NCI-H1694 (cell line): ENCODE data around the gene ZNF71.
"Not testable (repeated sequence)": the region's sequence is repeated elsewhere in the genome, so short reads cannot be mapped to it uniquely, and the experiment has no call there.

ENCODE experiments used
- DNase-seq: peaks from one replicate; lab custom pipeline; 2025; lab: John Stamatoyannopoulos, UW

ZNF71 gene

DNA sequence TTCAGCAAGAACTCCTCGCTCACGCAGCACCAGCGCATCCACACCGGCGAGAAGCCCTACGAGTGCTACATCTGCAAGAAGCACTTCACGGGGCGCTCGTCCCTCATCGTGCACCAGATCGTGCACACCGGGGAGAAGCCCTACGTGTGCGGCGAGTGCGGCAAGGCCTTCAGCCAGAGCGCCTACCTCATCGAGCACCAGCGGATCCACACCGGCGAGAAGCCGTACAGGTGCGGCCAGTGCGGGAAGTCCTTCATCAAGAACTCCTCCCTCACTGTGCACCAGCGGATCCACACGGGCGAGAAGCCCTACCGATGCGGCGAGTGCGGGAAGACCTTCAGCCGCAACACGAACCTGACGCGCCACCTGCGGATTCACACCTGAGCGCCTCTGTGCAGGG lies 27.3 kb downstream of the ZNF71 start:
- no peak for DNase-seq

DNA sequence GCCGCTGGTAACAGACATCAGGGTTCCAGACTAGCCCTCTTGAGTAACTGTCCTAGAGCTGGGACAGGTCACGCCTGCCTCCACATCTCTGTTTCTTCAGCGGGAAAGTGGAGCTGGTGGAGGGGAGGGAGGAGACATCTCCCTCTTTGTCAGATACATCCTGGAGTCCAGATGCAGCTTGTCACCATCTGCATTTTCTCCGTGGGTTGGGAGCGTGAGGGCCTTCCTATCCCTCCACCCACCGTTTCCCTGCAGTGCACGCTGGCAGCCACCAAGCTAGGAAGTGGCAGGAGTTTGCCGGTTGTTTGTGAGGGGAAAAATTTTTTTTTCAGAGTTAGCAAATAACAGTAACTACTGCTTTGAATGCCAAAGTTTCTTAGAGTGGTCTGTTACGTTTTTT lies 27.9 kb downstream of the ZNF71 start:
- no peak for DNase-seq

DNA sequence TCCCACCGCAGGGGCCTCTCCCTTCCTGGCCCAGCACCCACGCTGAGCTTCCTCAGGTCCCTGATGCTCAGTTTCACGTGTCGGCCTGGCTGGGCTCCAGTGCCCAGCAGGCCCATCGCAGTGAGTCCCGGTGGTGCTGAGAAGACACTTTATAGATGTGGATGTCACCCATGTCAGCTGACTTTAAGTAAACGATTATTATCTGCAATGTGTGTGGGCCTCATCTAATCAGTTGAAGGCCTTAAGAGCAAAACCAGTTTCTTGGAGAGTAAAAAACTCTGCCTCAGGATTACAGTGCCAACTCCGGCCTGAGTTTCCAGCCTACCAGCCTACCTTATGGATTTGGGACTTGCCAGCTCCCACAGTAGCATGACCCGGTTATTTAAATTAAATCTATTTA lies 30.6 kb downstream of the ZNF71 start:
- no peak for DNase-seq

DNA sequence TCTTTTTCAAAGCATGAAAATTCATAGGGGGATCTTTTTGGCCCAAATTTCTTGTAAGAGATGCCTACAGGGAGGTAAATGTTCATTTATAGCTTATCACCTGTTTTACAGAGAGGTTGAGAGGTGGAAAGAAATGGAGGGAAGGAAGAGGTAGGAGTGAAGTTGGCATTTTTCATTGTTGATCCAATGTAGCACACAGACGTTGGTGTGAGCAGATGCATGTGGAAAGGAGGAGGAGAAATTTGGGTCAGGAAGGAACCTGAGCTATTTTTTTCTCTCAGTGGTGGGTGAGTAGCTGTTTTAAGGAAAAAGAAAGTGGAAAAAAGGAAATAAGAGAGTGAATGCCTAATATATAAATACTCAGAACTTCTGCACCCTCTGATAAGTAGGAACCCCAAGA lies 37.9 kb downstream of the ZNF71 start:
- no peak for DNase-seq

DNA sequence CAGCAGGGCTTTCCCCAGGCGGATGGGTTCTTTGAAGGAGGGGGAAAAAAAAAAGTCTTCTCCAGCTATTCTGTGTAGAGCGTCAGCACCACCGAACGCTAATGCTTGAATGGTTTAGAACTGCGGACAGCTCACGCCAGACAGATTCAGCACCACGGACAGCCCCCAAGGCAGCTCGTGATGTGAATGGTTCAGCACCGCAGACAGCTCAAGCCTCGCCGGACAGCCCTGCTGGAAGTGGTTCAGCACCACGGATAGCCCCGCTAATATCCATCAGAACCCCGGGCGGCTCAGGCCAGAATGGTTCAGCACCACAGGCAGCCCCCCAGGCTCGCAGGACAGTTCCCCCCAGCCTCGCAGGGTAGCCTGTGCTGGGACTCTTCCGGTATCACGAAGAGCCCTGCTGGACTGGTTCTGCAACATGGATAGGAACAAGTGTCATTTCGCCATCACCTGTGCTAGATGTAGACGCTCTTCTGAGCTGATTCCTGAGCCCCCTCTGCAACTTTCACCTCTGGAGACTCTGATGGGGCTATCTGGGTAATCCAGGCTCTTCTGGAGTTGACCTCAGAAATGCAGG lies 43.0 kb downstream of the ZNF71 start:
- no peak for DNase-seq

DNA sequence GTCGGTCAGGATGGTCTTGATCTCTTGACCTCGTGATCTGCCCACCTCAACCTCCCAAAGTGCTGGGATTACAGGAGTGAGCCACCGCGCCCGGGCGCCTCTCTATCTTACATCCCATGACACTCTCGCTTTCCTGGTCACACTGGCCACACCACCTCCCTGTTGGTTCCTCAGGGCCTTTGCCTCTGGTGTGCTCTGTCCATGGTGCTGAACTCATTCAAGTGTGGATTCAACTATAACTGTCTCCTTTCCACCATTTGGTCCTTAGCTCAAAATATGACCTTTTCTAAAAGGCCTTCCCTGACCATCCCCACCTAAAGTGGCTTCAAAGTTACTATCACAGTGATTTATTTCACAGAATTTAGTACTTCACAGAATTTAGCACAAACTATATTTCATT lies 44.1 kb downstream of the ZNF71 start:
- no peak for DNase-seq

DNA sequence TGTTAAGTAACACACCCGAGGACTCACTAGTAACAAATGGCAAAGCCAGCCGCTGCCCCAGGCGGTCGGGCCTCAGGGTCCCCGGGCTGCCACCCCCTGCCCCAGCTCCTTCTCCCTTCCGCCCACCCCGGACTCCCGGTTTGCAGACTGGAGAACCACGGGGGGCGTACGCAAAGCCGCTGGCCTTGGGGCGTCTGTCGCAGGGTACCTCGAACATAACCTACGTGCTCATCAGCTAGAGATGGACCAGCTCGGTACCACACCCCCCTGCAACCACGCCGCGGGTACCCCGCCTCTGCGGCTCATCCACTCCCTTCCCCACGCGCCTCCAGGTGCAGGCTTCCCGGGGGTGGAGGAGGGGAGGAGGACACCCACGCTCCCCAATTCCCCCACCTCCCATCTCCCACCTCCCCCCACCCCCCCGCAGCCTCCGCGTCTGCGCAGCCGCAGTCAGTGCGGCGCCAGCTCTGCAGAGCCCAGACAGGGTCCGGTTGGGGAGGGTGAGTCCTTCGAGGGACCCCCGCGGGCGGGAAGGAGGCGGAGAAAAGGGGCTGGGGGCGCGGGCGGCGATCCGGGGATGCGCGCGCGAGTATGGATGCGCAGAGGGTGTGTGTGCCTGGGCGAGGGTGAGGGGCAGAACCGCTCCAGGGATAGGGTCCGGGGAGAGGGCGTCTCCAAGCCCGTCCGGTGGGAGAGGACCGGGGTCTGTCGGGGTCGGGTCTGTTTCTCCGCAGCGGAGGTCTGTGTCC lies 47.8 kb downstream of the ZNF71 start, which contains the start of gene SMIM17:
Gene SMIM17 (plus strand): TSS at position 449 of the 749 bp plus-strand sequence. CDS start 2,509 bp downstream, outside the sequence.
- DNase-seq = no peak

DNA sequence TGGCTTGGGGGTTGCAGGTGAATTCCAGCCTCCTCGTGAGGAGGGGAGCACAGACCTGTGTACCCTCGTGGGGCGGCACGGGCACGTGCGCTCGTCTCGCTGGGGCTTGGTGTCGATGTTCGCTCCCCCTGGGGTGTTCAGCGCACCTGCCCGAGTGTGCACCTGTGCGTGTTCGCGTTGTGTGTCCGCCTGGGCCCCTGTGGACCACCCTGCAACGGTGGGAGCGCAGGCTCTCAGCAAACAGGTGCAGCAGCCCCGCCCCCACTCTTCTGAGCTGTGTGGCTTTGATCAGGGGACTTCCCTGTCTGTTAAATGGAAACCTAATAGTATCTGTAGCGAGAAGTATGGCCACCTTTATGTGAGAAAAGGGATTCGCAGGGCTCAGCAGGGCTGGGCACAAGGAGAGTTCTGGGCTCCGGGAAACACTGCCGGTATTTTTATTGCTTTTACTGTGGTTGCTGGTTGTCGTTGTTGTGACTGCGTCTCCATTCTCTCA lies 48.4 kb downstream of the ZNF71 start:
- DNase-seq = no peak

DNA sequence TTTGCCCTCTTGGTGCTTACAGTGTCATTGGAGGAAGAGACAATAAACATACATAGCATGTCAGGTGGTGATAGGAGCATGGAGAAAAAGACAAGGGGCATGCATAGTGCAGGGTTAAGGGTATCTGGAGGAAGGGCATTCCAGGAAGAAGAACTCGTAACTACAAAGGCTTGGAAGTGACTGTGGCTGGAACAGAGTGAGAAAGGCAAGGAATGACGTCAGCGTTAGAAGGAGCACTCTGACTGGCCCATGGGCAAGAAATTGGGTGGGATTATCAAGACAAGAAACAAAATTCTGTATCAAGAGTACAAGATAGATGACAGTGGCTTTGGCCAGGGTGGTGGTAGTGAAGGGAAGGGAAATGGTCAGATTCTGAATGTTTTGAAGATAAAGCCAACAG lies 59.0 kb downstream of the ZNF71 start:
- no peak for DNase-seq

DNA sequence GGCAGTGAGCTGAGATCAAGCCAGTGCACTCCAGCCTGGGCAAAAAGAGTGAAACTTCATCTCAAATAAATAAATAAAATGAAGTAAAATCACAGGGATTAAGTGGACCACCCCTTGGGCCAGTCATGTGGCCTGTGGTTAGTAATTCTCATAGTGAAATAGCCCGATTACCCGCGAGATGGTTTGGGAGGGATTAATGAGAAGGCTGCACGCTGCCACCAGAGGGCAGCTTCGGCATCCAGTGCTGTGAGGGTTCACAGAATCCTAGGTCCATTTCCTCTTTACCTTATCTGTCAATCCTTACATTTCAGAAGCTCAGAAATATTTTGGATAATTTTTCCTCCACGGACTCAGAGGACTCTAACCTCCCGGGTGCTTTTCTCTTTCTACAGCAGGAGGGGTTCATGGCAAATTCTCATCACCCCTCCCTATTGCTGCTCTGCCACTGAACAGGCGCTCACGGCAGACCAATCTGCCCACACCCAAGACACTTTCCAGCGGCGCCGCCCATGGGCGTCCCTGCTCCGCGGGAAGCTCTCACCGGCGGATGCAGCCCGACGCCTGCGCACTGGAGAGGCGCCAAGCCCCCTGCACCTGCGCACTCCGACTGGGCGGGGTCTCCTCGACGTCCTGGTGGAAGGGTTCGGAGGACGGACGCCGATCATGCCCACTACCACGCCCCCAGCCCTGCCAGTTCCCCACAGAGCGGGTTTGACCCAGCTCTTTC lies 65.4 kb downstream of the ZNF71 start:
- no peak for DNase-seq

DNA sequence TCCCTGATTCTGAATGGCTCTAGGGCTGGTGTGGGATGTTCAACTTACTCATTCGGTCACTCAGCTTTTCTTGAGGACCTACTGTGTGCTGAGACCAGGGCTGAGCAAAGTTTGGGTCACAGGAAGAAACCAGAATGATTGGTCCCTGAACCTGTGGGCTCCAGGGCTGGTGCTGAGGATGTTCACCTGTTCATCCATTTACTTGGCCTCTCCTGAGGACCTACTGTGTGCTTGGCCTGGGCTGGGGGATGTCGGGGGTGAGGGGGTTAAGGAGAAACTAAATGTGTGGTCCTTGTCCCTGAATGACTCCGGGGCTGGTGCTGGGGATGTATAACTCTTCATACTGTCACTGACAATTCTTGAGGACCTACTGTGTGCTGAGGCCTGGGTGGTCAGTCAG lies 66.1 kb downstream of the ZNF71 start:
- no peak for DNase-seq

DNA sequence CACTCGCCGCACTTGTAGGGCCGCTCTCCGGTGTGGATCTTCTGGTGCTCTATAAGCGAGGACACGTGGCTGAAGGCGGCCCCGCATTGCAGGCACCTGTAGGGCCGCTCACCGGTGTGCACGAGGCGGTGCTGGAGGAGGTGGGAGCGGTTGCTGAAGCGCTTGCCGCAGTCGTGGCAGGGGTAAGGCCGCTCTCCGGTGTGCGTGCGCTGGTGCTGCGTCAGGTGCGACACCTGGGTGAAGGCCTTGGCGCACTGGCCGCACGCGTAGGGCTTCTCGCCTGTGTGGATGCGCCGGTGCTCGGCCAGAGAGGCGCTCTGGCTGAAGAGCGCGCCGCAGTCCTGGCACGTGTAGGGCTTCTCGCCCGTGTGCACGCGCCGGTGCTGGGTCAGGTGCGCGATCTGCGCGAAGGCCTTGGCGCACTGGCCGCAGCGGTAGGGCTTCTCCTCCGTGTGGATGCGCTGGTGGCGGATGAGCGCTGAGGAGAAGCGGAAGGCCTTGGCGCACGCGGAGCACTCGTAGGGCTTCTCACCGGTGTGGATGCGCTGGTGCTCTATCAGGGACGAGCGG lies 68.9 kb downstream of the ZNF71 start:
- DNase-seq = no peak

DNA sequence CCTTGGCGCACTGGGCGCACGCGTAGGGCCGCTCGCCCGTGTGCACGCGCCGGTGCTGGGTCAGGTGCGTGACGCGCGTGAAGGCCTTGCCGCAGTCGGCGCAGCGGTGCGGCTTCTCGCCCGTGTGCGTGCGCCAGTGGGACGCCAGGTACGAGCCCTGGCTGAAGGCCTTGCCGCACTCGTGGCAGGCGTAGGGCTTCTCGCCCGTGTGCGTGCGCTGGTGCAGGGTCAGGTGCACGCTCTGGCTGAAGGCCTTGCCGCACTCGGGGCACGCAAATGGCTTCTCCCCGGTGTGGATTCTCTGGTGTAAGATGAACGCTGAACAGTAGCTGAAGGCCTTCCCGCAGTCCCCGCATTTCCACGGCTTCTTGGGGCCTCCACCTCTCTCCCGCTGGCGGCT lies 69.4 kb downstream of the ZNF71 start:
- DNase-seq = no peak

DNA sequence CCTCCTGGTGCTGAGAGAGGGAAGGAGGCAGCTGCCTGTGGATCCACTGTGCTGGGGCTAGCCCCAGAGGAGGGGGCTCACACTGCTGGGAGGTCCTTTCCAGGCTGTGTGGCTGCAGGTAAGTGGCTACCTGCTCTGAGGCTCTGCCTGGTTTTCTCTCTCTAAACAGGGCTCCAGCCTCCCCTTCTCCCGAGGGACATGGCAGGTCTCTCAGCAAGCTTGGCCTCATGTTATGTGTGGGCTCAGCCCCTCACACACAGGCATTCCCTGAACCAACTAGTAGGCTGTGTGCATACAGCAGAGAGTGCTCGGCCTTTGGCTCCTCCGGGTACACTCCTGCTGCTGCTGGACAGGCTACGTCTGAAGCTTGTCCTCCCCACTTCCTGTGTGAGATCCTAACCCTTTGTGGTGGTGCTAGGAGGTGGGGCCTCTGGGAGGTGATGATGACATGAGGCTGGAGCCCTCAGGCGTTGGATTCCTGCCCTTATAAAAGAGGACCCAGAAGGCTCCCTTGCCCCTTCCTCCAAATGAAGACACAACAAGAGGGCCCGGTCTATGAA lies 72.3 kb downstream of the ZNF71 start:
- no peak for DNase-seq

DNA sequence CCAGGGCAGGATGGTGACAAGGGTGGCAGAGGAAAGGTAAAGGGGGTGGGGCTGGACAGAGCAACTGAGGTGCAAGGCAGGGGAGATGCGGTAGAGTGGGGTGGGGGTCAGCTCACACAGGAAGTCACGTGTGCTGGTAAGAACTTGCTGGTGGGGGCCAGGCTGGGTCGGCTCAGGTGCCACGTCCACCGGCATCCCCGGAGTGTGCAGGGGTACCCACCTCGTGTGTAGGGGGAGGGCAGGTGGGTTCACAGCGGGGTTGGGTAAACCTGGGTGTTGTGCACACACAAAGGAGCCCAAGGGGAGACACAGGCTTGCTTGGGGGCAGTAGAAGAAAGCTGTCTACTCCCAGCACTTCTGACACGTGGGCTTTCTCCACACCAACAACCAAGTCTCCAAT lies 73.6 kb downstream of the ZNF71 start:
- DNase-seq = no peak

DNA sequence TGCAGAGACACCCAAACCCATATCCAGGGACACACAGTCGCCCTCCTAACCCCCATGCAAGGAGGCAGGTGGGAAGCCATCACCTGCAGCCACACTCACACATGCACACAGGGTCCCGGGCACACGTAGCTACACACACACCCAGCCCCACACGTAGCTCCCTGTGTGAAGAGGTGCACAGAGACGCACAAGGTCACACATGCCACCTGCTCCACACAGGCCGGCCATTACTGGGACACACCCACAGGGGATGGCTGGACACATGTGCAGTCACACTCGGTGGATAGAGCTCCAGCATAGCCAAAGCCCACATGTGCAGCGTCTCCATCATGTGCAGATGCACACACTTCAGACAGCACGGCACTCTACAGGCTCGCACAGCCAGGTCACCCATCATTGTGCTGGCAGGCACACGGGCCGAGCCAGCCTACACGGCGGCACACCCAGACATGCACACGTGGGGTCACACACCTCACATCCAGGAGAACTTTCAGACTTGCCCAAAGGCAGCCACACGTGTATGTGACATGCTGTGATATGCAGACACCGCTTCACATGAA lies 75.4 kb downstream of the ZNF71 start:
- DNase-seq = no peak

DNA sequence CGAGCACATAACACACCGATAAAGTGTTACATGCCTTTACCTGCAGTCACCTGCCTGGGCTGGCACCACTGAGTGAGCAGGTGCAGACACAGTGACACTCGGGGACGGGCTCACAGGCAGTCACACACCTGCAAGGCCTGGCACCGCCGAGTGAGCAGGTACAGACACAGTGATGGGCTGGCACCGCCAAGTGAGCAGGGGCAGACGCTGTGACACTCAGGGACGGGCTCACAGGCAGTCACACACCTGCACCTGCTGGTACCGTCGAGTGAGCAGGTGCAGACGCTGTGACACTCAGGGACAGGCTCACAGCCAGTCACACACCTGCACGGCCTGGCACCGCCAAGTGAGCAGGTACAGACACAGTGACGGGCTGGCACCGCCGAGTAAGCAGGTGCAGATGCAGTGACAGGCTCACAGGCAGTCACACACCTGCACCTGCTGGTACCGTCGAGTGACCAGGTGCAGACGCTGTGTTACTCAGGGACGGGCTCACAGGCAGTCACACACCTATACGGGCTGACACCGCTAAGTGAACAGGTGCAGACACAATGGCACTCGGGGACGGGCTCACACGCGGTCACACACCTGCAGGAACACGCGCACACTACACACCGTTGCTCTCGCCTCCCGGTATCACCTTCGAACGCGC lies 76.0 kb downstream of the ZNF71 start:
- DNase-seq = no peak

DNA sequence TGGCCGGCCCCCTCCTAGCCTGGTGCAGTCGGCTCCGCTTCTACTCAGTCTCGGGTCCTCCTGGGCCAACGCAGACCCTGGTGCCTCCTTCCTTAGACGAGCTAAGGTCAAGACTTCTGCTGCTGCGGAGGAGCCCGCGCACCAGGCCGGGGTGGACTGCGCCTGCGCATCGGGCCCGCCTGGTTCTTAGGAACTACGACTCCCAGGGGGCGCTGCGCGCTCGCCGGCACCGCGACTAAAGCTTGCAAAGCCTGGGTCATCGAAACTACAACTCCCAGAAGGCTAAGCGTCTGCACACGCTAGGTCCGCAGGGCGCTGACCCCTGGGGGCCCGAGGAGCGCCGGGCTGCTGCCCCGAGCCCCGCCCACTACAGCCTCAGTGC lies 76.5 kb downstream of the ZNF71 start, which contains the start of gene ZNF835:
Gene ZNF835 (minus strand): TSS at position 145 of the 382 bp plus-strand sequence. CDS start 6,559 bp downstream, outside the sequence.
- no peak for DNase-seq

DNA sequence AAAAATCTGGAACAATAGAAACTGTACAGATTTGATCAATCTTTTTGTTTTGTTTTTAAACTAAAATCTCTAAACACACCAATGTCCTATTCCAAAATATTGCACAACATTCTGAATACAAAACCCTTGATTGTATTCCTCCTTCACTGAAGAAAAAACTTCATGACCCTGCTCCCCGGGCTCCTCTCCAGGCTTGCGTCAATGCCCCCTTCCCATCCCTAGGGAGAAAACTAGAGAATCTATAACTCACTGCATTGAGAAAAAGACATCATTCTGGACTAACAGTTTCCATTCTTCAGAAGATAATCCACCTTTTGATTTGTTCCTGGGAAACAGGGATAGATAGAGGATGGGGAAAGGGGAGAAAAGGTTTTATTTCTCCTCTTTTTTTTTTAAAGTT lies 77.5 kb downstream of the ZNF71 start:
- not testable (repeated sequence) for DNase-seq
